Ishikawa (cell line): Measurements from ENCODE around the gene ELMO1.

Source experiments
- CEBPB ChIP-seq: IDR thresholded peaks from 2 replicates; pipeline ENCODE4 v1.6.1; 2012
- CREB1 ChIP-seq: IDR thresholded peaks from 2 replicates; pipeline ENCODE4 v1.6.1; 2012; ENCODE audit warnings: low read depth
- EGR1 ChIP-seq: IDR thresholded peaks from 2 replicates; pipeline ENCODE4 v1.6.1; 2012
- EP300 ChIP-seq: IDR thresholded peaks from 2 replicates; pipeline ENCODE4 v1.6.1; 2012; ENCODE audit warnings: borderline replicate concordance
- FOXM1 ChIP-seq: IDR thresholded peaks from 2 replicates; pipeline ENCODE4 v1.6.1; 2012; ENCODE audit warnings: low read depth, borderline replicate concordance
- NFIC ChIP-seq: IDR thresholded peaks from 2 replicates; pipeline ENCODE4 v1.6.1; 2012
- RAD21 ChIP-seq: IDR thresholded peaks from 2 replicates; pipeline ENCODE4 v1.6.1; 2012; ENCODE audit warnings: low read depth
- TAF1 ChIP-seq: IDR thresholded peaks from 2 replicates; pipeline ENCODE4 v1.6.1; 2012; ENCODE audit warnings: low read depth, mild to moderate bottlenecking
- TCF12 ChIP-seq: IDR thresholded peaks from 2 replicates; pipeline ENCODE4 v1.6.1; 2012; ENCODE audit warnings: low read depth
- TEAD4 ChIP-seq: IDR thresholded peaks from 2 replicates; pipeline ENCODE4 v1.6.1; 2012
- YY1 ChIP-seq: IDR thresholded peaks from 2 replicates; pipeline ENCODE4 v1.6.1; 2012; ENCODE audit warnings: low read depth
- ZBTB7A ChIP-seq: IDR thresholded peaks from 2 replicates; pipeline ENCODE4 v1.6.1; 2012; ENCODE audit warnings: low read depth
- TF ChIP-seq, protein P1 (sequence below): IDR thresholded peaks from 2 replicates; pipeline ENCODE4 v1.6.1; 2012
- TF ChIP-seq, protein P2 (sequence below): IDR thresholded peaks from 2 replicates; pipeline ENCODE4 v1.6.1; 2012
- TF ChIP-seq, protein P3 (sequence below): IDR thresholded peaks from 2 replicates; pipeline ENCODE4 v1.6.1; 2012; ENCODE audit warnings: low read depth, mild to moderate bottlenecking

Gene ELMO1

DNA sequence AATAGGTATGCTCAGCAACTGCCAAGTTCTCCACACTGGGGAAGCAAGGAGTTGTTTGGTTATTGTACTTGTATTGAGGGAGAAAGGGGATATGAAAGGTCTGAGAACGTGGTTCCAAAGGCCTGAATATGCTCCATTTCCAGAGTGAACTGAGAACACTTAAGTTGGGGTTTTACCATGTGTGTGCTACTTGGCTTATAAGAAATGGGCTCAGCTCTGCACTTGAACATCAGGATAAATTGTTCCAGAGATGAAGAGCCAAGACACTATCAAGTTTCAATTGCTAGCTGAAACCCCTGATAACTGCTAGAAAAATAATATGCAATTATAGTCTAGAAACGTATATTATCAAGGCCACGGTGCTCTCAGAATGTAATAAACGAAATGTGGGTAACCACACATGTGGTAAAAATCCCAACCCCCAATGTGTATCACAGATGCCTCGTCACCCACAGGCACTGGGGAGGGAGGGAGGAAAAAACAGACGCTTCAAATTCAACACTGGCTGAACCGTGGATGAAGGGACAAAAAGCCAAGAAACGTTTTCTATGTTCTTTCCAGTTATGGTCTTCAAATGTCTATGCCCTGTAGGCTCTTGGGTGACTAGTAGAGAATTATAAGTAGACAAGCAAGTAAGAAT is 16.3 kb downstream of the ELMO1 start:
- TF ChIP-seq CREB1 = no peak
- no peak for TF ChIP-seq TAF1
- TF ChIP-seq ZBTB7A = no peak
- TF ChIP-seq, protein P1, sequence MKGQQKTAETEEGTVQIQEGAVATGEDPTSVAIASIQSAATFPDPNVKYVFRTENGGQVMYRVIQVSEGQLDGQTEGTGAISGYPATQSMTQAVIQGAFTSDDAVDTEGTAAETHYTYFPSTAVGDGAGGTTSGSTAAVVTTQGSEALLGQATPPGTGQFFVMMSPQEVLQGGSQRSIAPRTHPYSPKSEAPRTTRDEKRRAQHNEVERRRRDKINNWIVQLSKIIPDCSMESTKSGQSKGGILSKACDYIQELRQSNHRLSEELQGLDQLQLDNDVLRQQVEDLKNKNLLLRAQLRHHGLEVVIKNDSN = no peak
- TF ChIP-seq EGR1 = no peak
- no peak for TF ChIP-seq RAD21
- no peak for TF ChIP-seq FOXM1
- no peak for TF ChIP-seq CEBPB
- TF ChIP-seq, protein P2, sequence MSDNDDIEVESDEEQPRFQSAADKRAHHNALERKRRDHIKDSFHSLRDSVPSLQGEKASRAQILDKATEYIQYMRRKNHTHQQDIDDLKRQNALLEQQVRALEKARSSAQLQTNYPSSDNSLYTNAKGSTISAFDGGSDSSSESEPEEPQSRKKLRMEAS = no peak
- TF ChIP-seq EP300 = no peak
- no peak for TF ChIP-seq NFIC
- TF ChIP-seq YY1 = no peak
- TF ChIP-seq TEAD4 = no peak
- TF ChIP-seq, protein P3, sequence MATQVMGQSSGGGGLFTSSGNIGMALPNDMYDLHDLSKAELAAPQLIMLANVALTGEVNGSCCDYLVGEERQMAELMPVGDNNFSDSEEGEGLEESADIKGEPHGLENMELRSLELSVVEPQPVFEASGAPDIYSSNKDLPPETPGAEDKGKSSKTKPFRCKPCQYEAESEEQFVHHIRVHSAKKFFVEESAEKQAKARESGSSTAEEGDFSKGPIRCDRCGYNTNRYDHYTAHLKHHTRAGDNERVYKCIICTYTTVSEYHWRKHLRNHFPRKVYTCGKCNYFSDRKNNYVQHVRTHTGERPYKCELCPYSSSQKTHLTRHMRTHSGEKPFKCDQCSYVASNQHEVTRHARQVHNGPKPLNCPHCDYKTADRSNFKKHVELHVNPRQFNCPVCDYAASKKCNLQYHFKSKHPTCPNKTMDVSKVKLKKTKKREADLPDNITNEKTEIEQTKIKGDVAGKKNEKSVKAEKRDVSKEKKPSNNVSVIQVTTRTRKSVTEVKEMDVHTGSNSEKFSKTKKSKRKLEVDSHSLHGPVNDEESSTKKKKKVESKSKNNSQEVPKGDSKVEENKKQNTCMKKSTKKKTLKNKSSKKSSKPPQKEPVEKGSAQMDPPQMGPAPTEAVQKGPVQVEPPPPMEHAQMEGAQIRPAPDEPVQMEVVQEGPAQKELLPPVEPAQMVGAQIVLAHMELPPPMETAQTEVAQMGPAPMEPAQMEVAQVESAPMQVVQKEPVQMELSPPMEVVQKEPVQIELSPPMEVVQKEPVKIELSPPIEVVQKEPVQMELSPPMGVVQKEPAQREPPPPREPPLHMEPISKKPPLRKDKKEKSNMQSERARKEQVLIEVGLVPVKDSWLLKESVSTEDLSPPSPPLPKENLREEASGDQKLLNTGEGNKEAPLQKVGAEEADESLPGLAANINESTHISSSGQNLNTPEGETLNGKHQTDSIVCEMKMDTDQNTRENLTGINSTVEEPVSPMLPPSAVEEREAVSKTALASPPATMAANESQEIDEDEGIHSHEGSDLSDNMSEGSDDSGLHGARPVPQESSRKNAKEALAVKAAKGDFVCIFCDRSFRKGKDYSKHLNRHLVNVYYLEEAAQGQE = no peak
- TF ChIP-seq TCF12 = no peak

DNA sequence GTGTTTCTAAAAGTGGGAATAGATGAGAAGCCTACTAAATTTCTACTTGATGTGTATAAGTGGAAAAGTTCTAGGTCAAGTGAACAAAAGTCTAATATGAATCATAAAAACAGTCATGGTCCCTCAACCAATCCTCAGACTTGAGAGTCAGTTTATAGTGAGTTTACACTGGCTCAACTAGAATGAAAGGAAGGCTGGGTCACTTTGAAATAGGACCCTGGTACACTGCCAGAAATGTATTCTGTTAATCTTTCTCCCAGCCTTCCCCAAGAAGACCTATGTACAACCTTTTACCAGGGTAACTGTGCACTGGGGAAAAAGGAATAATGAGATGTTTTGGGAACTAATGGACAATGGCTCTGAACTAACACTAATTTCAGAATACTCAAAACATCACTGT is 17.3 kb downstream of the ELMO1 start:
- no peak for TF ChIP-seq EP300
- TF ChIP-seq RAD21 = no peak
- TF ChIP-seq TEAD4 = no peak
- TF ChIP-seq ZBTB7A = no peak
- TF ChIP-seq, protein P2 = no peak
- TF ChIP-seq YY1 = no peak
- TF ChIP-seq, protein P1 = no peak
- TF ChIP-seq TAF1 = no peak

DNA sequence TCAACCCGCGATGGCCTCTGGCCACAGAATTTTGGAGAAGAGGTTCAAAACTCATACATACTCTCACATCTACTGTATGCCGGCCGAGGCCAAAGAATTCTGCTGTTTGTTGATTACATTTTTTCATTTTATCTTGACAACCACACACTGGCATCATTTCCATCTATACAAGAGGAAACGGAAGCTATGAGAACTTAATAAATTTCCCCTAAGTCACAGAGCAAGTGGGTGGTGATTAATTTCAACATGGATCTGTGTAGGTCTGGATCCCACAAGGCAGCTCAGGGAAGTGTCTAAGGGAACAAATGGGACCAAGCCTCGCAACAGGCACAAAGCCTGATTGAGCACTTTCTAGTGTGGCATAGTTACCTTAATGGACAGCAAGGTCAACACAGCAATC is 18.0 kb downstream of the ELMO1 start:
- TF ChIP-seq EP300 (no peak), TCF12 (no peak), TAF1 (no peak), EGR1 (no peak), FOXM1 (no peak), YY1 (no peak), NFIC (no peak), RAD21 (no peak), CREB1 (no peak), TEAD4 (no peak), ZBTB7A (no peak), CEBPB (no peak)
- TF ChIP-seq, protein P2 = no peak
- TF ChIP-seq, protein P3 = no peak
- TF ChIP-seq, protein P1 = no peak

DNA sequence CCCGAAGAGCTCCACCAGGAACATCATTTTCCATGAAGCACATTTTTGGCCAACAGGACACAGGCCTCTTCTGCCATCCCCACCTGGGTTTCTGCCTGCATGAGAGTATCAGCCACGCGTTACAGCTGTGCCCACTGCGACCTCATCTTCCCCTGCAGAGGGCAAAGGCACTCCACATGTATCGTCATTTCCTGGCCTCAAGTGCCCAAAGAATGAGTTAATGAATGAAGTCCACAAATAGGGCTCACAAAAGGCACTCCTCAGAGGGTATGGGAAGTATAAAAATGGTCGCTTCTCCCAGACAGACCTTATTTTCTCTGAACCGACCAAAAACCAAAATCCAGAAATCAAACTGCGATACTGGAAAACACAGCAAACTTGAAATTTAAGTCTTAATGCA is 18.5 kb downstream of the ELMO1 start:
- TF ChIP-seq YY1 (no peak), ZBTB7A (no peak), FOXM1 (no peak), TEAD4 (no peak), CREB1 (no peak), RAD21 (no peak)

DNA sequence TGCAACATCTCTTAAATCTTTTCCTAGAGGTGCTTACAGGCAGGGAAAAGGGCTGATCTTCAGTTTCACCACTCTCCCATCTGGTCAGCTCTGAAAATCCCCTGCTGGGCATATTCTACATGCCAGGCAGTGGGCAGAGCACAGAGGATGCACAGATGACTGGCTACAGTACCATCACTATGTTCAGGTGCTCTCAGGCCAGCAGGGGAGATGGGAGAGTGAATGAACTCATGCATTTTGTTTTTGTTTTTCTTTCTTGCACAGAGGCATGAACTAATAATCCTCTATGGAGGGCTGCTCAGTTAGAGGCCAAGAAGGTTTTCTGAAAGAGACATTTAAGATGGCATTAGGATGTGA is 19.3 kb downstream of the ELMO1 start:
- TF ChIP-seq, protein P3 = no peak
- no peak for TF ChIP-seq TCF12
- TF ChIP-seq, protein P2 = no peak
- TF ChIP-seq RAD21 = no peak
- no peak for TF ChIP-seq FOXM1
- no peak for TF ChIP-seq ZBTB7A
- no peak for TF ChIP-seq TEAD4
- no peak for TF ChIP-seq CEBPB
- no peak for TF ChIP-seq YY1
- no peak for TF ChIP-seq TAF1
- no peak for TF ChIP-seq NFIC
- TF ChIP-seq CREB1 = no peak
- TF ChIP-seq EGR1 = no peak
- no peak for TF ChIP-seq EP300
- TF ChIP-seq, protein P1 = no peak
